RPMI7951 (cell line): ENCODE data around the gene COX6B2. TPM values are rescaled to one million over a fixed set of nuclear protein-coding genes. Genes with fewer than 3 reads are reported as not detected.
A peak's percentile ranks its signal among the peaks of the same experiment; 100 is the strongest.

ENCODE experiments used
- DNase-seq: peaks from one replicate; pipeline ENCODE4 v3.0.0-alpha.2; 2012; ENCODE audit warnings: low read depth
- total RNA-seq: library from RNA; depleted of rRNA; stranded (reverse); fragments of >200 nt; shearing (Covaris generic); gene quantifications from 2 replicates; pipeline ENCODE4 v1.2.3, GENCODE V29; 2014; rRNA removed

COX6B2 gene
- total RNA-seq, 1 experiment from 2014 or later = not detected

DNA sequence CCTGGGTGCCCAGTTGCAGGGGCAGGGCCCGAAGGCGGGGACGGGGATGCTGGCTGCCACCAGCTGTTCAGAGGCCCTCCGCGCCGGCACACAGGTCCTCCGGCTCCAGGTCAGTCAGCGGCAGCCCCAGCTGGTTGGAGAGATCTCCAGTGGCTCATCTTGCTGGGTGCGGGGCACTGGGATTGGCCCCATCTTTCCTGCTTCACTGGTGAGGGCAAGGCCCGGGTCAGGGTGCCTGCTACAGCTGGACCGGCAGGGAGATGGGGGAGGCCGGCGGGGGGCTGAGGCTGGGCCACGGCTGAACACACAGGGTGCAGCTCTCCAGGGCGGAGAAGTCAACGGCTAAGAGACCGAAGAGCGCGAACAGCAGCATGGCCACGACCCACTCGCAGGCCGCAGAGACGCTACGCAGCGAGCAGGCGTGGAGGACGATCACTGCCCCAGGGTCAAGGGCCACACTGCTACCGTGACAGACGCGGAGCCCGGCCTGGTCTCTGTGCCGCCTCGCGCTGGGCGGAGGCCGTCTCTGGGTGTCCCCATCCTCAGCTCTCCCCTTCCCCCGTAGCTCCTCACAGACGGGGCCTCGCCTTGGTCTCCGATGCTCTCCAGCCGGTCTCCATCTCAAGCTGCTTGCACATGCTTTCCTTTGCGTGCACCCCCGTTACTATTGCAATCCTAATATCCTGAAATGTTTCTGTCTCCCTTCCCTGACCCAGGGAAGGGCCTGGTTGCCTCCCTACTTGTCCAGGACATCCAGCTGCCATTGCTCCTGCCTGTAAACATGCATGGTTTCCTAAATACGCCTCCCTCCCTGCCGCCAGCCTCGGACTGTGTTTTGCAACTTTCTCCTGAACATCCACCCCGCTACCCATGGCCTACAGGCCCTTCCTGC is 41.7 kb downstream of the COX6B2 start:
- DNase-seq = no peak

DNA sequence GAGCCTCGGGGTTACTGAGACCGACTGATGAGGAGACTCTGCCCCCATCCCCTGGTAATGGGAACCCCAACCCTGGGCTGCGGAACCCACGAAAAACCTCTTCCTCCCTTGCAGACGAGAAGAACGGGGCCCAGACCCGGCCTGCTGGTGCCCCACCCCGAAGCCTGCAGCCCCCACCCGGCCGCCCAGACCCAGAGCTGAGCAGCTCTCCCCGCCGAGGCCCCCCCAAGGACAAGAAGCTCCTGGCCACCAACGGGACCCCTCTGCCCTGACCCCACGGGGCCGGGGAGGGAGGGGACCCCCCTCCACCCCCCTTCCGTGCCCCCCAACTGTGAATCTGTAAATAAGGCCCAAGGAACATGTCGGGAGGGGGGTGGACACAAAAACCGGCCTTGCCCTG is 42.7 kb downstream of the COX6B2 start:
- no peak for DNase-seq

DNA sequence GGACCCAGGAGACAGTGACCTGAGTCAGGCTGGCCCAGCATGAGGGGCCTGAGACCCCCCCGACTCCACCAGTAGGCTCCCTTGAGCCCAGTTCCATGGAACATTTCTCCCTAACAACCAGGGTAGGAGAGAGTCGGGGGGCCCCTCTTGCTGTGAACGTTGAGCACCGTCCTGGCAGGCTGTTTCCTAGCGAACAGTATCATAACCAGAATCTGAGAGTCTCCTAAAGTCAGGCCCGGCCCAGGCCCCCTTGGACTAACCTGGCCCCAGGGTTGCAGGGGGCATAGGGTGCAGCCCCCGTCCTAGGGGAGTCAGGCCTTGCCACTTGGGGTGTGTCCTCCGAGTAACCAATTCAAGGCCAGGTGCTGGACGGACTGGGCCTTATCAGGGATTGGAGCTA is 43.1 kb downstream of the COX6B2 start:
- DNase-seq = no peak

DNA sequence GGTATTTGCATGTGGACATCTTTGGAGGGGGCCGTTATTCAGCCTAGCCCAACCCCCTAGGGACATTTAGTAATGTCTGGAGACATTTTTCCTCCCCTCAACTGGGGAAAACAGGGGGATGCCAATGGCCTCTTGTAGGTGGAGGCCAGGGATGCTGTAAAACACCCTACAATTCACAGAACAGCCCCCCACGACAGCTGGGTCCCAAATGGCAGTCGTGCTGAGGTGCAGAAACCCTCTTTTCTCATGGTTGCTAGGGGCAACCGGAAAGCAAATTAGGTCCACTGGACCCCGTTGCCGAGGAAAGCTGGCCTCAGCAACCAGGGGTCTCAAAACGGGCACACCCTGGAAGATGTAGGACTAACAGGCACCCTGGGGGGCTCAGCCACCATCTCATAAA is 44.0 kb downstream of the COX6B2 start:
- no peak for DNase-seq

DNA sequence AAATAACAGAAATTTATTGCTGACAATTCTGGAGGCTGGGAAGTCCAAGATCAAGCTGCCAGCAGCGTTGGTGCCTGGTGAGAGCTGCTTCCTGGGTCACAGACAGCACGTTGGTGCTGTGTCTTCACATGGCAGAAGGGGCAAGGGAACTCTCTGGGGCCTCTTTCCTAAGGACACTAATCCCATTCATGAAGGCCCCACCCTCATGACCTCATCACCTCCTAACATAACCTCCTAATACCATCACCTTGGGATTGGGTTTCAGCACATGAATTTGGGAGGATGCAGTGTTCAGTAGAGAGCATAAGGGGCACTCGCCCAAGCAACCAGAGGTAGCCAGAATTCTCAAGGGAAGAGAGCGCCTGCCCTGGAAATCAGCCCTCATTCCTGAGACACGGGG is 45.1 kb downstream of the COX6B2 start:
- DNase-seq = no peak

DNA sequence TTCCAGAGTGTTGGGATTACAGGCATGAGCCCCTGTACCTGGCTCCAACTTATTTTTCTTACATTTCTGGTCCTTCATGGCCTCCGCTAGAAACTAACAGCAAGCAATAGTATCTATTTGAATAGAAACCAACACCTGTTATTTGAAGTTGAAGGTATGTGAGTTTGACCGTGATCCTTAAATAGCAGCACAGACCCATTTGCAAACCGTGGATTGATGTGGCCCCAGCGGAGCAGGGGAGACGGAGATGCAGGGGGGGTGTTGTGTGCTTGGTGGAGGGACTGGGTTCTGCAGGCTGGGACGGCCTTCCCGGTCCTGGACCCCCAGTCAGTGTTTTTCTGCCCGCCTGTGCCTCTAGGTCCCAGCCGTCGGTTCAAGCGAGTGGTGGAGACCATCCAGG is 46.2 kb downstream of the COX6B2 start:
- DNase-seq = no peak

DNA sequence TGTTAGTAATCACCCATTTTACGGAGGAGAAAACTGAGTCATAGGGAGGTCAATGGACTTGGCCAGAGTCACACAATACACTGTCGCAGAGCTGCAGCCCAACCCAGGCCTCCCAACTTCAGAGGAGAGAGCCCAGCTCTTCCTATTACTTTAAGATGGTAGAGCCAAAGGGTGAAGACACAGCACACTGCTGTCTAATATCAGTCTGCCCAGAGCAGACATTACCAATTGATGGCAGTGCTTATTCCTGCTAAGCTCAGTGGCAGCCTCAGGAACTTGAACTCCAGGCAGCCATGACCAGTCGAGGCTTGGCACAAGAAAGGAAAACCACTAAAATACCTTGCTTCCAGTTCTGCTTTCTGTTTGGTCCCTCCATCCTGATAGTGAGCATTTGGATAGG is 47.8 kb downstream of the COX6B2 start:
- DNase-seq = no peak

DNA sequence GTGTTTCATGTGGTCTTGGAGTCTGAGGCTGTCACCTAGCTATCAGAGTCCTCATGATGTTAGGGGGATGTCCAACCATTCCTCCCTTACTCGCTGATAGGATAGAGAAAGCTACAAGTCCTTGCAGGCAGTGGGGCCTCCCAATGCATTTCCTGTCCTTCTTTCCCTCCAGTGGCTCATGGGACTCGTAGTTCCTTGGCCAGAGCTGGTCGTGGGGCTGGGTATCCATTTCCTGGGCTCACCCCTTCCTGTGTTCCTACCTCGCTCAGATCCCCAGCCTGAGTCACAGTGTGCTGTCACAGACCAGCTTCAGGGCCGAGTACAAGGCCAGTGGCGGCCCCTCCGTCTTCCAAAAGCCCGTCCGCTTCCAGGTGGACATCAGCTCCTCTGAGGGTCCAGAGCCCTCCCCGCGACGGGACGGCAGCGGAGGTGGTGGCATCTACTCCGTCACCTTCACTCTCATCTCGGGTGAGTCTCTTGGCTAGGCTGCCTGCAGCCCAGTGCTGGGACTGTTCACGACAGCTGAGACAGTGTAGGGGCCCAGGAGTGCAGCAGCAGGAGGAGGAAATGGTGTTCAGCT is 48.4 kb downstream of the COX6B2 start:
- DNase-seq = no peak

DNA sequence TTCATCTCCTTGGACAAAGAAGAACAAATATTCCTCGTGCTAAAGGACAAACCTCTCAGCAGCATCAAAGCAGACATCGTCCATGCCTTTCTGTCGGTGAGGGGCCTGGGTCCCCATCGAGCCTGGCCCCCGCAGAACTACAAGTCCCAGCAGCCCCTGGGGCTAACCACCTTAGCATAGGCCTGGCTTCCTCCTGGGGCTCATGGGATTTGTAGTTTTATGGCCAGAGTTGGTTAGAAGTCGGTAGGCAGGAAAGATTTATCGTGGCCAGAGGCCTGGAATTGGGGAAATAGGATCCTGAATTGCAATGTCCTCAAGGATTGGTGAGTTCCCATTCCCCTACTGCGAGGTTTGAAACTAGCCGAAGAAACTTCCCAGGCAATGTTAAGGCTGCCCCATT is 49.0 kb downstream of the COX6B2 start:
- peak; percentile 32 for DNase-seq

DNA sequence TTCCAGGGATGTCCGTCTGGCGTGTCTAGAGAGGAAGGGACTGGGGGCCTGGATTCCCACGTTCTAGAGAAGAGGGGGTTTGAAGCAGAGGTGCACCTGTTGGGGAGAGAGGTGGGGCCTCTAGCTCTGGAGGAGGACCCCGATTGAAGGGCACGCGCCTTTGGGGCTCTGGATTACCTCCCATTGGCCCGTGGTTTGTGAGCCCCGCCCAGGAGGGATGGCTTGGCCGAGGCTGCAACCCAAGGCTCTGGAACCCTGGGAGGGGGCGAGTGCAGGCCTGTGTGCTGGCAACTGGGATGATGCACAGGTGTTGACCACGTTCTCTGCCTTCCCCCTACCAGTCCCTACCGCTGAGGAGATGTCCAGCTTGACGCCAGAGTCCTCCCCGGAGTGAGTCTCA is 49.5 kb downstream of the COX6B2 start:
- no peak for DNase-seq

DNA sequence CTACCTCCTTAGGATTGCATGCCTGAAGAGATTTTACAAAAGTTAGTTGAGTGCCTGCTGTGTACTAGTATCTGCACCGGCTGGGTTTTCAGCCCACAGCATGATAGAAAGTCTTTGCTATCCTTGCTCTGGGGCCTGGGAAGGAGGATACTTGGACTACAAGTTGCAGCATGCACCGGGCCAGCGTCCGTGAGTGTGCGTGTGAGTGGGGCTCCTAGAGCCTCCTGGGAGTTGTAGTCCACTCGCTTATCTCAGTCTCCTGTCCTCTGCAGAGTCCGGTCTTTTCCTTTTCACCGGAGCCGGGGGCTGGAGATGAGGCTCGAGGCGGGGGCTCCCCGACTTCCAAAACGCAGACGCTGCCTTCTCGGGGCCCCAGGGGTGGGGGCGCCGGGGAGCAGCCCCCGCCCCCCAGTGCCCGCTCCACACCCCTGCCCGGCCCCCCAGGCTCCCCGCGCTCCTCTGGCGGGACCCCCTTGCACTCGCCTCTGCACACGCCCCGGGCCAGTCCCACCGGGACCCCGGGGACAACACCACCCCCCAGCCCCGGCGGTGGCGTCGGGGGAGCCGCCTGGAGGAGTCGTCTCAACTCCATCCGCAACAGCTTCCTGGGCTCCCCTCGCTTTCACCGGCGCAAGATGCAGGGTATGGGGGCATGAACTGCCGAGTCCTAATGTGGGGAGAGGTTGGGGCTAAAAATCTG is 50.1 kb downstream of the COX6B2 start:
- peak; percentile 47 for DNase-seq

DNA sequence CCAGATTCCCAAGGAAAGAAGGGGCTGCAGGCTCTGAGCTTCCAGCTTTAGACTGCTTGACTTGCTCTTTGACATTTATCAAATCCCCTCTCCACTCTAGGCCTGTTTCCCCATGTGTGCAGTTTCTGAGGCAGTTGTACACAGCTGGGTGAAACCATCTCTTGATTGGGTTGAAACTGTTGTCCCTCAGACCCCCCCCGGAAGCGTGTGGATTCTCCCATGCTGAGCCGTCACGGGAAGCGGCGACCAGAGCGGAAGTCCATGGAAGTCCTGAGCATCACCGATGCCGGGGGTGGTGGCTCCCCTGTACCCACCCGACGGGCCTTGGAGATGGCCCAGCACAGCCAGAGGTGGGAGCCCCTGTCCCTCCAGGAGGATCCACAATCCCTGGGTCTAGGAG is 51.0 kb downstream of the COX6B2 start:
- no peak for DNase-seq

DNA sequence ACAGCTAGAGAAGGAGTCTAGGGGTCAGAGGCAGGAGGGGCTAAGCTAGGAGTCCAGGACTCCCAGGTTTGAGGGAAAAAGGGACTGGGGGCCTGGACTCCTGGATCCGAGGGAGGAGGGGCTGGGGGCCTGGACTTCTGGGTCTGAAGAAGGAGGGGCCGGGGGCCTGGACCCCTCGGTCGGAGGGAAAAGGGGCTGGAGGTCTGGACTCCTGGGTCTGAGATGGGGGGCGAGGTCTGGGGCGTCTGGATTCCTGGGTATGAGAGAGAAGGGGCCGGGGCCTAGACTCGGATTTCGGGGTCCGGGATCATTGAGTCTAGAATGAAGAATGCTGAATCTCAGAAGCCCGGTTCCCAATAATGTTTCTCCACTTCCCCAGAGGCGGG is 52.2 kb downstream of the COX6B2 start:
- no peak for DNase-seq

DNA sequence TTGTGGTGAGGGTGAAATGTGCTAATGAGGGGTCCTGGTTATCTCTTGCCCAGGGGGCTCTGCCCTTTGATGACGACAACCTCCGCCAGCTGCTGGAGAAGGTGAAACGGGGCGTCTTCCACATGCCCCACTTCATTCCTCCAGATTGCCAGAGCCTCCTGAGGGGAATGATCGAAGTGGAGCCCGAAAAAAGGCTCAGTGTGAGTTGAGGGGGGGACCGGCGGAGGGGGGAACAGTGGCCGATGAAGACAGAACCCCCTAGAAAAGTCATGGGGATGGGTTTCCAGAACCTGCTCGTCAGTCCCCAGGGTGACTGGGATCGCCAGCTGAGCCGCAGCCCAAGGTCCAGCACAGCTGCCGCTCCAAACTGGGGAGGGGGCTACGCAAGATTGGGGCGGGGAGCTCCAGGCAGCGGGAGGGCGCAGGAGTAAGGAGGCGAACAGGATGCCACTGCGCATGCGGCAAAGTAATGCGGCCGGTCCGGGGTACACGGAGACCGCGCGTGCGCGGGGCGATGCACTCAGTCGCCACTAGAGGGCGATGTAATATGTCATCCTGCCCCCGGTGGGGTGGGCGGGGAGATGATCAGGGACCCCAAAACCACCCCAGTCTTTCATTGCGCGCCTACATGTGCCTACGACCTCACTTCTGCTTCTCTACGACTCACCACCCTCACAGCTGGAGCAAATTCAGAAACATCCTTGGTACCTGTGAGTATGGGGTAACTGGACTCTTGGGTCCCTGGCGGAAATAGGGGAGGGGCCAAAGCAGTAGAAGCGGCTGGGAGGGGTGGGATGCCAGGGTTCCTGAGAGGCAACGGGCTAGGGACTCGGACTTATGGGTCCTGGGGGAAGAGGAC is 52.8 kb downstream of the COX6B2 start:
- DNase-seq = peak; percentile 54

DNA sequence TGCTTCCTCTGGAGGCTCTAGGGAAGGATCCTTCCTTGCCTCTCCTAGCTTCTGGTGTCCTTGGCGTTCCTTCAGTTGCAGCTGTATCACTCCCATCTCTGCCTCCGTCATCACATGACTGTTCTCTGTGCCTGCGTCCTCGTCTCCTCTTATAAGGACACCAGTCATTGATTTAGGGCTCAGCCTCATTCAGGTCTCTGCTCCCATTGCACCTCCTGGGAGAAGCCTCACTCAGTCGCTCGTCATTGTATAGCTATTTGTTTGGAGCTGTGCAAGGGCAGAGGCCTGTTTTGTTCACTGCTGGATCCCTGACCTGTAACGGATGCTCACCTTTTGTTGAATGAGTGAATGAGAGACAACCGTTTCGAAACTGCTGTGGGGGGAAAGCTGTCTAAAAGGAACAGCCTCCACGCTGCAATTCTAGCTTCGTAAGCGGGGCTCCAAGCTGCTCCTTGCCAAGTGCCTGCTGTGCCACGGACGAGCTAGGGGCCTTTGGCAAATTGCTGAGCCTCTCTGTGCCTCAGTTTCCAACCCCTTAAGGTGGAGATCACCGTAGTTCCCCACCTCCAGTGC is 53.5 kb downstream of the COX6B2 start:
- DNase-seq = no peak

DNA sequence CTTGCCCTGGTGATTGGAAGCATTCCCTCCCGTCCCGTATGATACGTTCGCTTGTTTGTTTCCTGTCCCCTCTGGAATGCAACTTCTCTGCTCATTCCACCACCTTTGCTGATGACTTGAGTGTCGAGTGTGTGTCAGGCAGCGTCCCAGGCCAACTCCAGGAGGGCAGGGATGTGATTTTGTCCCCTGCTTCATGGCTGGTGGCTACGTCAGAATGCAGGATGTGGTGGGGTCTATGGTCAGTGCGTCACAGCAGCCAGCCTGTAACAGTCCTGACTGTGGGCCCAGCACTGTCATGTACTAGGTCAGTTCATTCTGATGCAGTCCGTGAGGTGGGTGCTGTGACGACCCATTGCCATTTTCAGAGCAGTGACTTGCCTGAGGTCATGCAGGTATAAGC is 54.5 kb downstream of the COX6B2 start:
- no peak for DNase-seq

Other genes starting within 250 kb of the COX6B2 start
- gene PPP1R12C, start 237.1 kb downstream of the COX6B2 start, total RNA-seq = 22.3 and 31.0 TPM in 2 replicates
- gene TNNT1, start 205.5 kb downstream of the COX6B2 start, total RNA-seq = 32.5 and 42.4 TPM in 2 replicates
- 0.48 and 0.78 TPM in 2 replicates for gene TNNI3, start 197.0 kb downstream of the COX6B2 start, total RNA-seq
- 1.4 and 1.6 TPM in 2 replicates for gene DNAAF3, start 188.1 kb downstream of the COX6B2 start, total RNA-seq
- gene SYT5, start 174.4 kb downstream of the COX6B2 start, total RNA-seq = 0.10 and 0.36 TPM in 2 replicates
- gene PTPRH, start 145.2 kb downstream of the COX6B2 start, total RNA-seq = 5.4 and 6.0 TPM in 2 replicates
- 0.20 and 0.60 TPM in 2 replicates for gene TMEM86B, start 126.0 kb downstream of the COX6B2 start, total RNA-seq
- gene PPP6R1, start 95.7 kb downstream of the COX6B2 start, total RNA-seq = 19.7 and 28.0 TPM in 2 replicates
- 35.1 and 57.0 TPM in 2 replicates for gene HSPBP1, start 74.6 kb downstream of the COX6B2 start, total RNA-seq
- 1.1 and 1.2 TPM in 2 replicates for gene BRSK1, start 70.7 kb downstream of the COX6B2 start, total RNA-seq
- gene TMEM150B, start 29.4 kb downstream of the COX6B2 start, total RNA-seq = not detected in 2 replicates
- gene KMT5C, start 14.8 kb downstream of the COX6B2 start, total RNA-seq = 4.1 and 5.6 TPM in 2 replicates
- not detected in 2 replicates for gene GARIN5B, start 8.5 kb upstream of the COX6B2 start, total RNA-seq
- gene IL11, start 15.7 kb upstream of the COX6B2 start, total RNA-seq = 5.6 and 8.4 TPM in 2 replicates
- gene TMEM190, start 22.1 kb upstream of the COX6B2 start, total RNA-seq = not detected in 2 replicates
- not detected in 2 replicates for gene TMEM238, start 29.6 kb upstream of the COX6B2 start, total RNA-seq
- gene RPL28, start 31.2 kb upstream of the COX6B2 start, total RNA-seq = 457 and 492 TPM in 2 replicates
- 250 and 347 TPM in 2 replicates for gene UBE2S, start 53.1 kb upstream of the COX6B2 start, total RNA-seq
- 0.12 TPM in 1 of 2 replicates, not detected in the other for gene SHISA7, start 88.6 kb upstream of the COX6B2 start, total RNA-seq
- 81.9 and 120 TPM in 2 replicates for gene ISOC2, start 106.9 kb upstream of the COX6B2 start, total RNA-seq
- gene C19orf85, start 110.0 kb upstream of the COX6B2 start, total RNA-seq = not detected in 2 replicates
- gene ZNF628, start 121.9 kb upstream of the COX6B2 start, total RNA-seq = 3.1 and 5.3 TPM in 2 replicates
- gene NAT14, start 130.5 kb upstream of the COX6B2 start, total RNA-seq = 18.5 and 25.3 TPM in 2 replicates
- 3.2 and 3.6 TPM in 2 replicates for gene SSC5D, start 133.7 kb upstream of the COX6B2 start, total RNA-seq
- gene SBK2, start 182.4 kb upstream of the COX6B2 start, total RNA-seq = not detected in 2 replicates
- 0.24 TPM in 1 of 2 replicates, not detected in the other for gene SBK3, start 190.8 kb upstream of the COX6B2 start, total RNA-seq
- gene ZNF579, start 226.1 kb upstream of the COX6B2 start, total RNA-seq = 1.3 and 2.4 TPM in 2 replicates
- 2.4 and 3.0 TPM in 2 replicates for gene FIZ1, start 244.8 kb upstream of the COX6B2 start, total RNA-seq
- gene ZNF524, start 245.6 kb upstream of the COX6B2 start, total RNA-seq = 14.7 and 16.9 TPM in 2 replicates